GM18499 (cell line): Measurements from ENCODE around the gene SCMH1.

Experiments used
- ATAC-seq: cut with Tn5 transposase; IDR thresholded peaks from one replicate; pipeline ENCODE4 v1.9.1; 2021; ENCODE audit warnings: moderate number of reproducible peaks; ENCODE audit not compliant: insufficient read depth, unreplicated experiment

SCMH1 gene

GRCh38 chr1:41241749-41242341 is at the start of gene SCMH1:
TSS of gene SCMH1 (minus strand) at chr1:41242306. CDS start at chr1:41186133, 56,173 bp downstream.
- ATAC-seq = no peak

- ATAC-seq = no peak
Observed at GRCh38 chr1:41291195-41291594, 49.1 kb upstream of the SCMH1 start.

DNA sequence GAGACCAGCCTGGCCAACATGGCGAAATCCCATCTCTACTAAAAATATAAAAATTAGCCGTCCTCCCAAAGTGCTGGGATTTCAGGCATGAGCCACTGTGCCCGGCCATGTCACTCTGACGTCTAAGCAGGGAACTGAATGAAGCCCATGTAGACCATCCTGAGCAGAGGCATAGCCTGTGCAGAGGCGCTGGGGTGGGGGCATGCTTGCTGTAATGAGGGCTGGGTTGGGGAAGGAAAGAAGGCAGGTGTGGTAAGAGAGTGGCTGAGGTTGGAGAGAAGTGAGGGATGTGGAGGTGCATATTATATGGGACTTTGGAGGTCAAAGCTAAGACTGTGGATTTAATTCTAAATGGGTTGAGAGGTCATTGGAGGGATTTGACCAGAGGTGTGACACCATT is 47.1 kb upstream of the SCMH1 start:
- ATAC-seq = no peak

GRCh38 chr1:41286992-41287391 is 44.9 kb upstream of the SCMH1 start:
- no peak for ATAC-seq

DNA sequence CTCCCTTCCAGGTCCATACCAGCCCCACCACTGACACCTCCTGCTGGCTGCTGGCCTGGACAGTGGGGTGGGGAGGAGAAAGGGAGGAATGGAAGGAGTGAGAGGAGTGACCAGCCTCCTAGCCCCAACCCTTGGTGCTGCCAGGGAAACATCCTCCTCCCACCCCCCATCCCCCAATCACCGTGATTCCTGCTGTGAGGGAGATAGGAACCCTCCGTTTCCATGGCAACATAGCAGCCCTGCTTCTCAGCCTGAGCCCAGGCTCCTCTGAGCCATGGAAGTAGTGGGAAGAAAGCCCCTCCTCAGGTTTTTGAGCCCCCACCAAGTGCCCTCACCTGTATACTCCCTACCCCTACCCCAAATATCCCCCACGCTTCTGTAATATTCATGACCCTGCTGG is 44.4 kb upstream of the SCMH1 start:
- ATAC-seq = no peak

GRCh38 chr1:41285818-41286217 is 43.7 kb upstream of the SCMH1 start:
- no peak for ATAC-seq

GRCh38 chr1:41284121-41284520 is 42.0 kb upstream of the SCMH1 start:
- ATAC-seq = no peak

DNA sequence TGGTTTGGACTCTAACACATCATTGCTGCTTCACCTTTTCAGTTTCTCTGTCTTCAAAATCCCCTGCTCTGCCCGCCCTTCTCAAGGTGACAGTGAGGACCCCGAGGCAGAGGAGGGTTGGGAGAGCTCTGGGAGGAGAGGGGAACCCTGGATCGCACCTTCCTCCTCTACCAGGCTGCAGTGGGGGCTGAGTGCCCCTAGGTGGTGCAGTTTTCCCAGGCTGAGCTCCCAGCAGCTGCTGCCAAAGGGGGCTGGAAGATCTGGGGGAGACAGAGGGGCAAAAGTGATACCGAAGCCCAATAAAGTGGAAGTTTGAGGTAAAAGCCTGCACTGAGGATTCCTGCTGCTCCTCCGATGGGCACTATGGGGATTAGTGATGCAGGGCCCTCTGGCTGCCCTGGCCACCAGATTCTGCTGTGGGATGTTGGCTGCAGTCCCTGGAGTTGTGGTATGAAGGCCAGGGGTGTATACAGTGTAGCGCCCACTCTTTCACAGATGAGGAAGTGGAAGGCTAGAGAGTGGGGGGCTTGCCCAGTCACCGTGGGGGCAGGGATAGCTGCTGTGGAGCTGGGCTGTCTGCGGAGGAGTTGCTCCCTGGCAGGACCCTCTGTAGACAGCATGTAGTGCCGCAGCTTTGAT is 40.7 kb upstream of the SCMH1 start:
- no peak for ATAC-seq

GRCh38 chr1:41281334-41281733 is 39.2 kb upstream of the SCMH1 start:
- ATAC-seq = no peak

- ATAC-seq = no peak
Observed at GRCh38 chr1:41280202-41281032, 38.3 kb upstream of the SCMH1 start.

DNA sequence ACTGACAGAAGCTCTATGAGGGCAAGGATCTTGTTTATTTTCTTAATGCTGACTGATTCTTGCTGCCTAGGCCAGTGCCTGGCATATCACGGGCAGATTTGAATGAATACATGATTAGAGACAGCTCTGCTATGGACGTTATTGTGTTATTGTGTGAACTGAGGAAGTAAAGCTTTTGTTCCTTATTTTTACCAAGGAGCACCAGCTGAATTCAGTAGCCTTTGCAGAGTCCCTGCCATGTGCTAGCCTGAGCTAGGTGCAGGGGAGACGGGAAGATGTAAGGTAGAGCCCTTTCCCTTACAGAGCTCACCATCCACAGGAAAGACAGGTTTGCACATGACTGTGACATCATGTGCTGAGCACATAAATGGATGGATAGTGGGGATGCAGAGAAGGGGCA is 36.0 kb upstream of the SCMH1 start:
- ATAC-seq = no peak

- no peak for ATAC-seq
Observed at GRCh38 chr1:41277371-41277975, 35.4 kb upstream of the SCMH1 start.

GRCh38 chr1:41275831-41276230 is 33.7 kb upstream of the SCMH1 start:
- ATAC-seq = no peak

DNA sequence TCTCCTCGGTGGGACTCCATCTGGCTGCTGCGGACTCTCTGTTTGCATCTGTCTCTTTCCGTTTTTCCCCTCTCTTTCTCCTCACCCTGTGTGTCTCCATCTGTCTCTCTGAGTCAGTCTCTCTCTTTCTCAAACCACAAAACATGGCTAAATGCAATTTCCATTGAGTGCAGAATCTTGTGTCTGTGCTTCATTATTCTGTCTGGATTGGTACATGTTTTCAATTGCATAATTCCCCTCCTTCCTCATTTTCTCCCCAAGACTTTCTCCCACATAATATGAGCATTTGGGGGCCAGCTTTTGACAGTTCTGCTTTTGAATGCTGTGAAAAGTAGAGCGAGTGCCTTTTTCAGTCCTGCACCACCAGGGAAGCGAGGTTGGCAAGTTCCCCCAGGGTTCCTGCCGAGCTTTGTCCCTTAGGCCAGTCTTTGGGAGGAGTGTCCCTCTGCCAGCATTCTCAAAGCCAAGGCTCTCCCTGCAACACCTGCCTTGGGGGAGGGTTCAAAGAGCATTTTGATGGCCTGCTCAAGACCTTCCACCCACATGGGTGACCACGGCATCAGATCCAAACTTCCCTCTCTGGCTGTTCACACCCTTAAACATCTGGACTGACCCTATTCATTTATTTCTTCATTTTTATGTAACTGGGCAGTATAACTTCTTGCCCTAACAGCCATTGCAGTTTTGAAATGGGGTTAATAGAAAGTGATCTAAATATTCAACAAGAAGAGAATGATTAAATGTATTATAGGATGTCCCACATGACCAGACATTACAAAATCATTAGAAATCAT is 32.8 kb upstream of the SCMH1 start:
- no peak for ATAC-seq

DNA sequence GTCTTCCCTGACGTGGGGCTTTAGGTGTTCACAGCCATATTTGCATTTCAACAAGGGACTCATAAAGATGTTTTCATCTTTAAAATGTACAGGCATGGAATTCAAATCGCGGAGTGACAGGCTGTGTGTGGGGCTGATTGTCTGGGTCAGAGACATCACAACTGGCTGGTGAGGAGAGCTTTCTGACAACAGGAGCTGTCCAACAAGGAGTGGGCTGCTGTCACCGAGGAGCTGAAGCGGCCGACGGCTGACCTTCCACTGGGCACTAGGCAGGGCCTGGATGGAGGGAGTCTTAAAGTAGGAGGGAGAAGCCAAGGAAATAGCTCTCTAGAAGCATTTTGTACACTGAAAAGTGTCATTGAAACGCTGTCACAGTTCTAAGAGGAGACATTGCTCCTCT is 30.5 kb upstream of the SCMH1 start:
- no peak for ATAC-seq

DNA sequence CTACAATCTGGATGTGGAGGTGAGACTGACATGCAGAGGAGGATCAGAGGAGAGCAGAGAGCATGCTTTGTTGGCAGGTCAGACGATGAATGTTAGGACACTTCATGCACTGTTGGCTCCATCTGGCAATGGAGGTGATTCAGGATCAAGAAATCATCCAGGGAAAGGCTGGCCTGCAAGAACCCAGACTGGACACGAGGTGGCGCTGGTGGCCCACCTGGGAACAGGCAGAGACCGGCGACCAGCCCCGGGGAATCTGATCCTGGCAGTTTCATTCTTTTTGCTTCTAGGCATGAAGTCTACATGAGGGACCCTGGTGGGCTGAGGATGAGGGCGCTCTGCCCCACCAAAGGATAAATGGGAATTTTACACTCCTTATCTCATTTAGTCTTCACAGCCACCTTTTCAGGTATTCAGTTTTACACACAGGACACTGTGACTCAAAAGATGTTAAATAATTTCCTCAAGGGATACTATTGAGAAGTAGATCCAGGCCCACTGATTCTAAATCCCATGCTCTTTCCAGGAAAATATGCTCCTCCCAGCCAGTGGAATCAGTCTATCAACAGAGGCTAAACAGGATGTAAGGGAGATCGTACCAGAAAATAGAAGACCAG is 26.2 kb upstream of the SCMH1 start:
- no peak for ATAC-seq

- ATAC-seq = no peak
Observed at GRCh38 chr1:41261926-41262618, 20.0 kb upstream of the SCMH1 start.

DNA sequence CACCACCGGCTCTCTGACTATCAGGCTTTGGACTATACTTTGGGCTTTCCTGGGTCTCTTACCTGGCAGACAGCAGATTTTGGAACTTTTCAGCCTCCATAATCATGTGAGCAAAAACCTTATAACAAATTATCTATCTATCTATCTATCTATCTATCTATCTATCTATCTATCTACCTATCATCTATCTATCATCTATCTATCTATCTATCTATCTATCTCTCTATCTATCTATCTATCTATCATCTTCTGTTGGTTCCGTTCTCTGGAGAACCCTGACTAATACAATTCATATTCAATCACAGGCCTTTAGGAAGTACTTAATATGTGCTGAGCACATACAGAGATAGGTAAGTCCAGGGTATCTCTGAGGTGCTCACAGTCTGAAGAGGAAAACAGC is 18.7 kb upstream of the SCMH1 start:
- ATAC-seq = no peak

DNA sequence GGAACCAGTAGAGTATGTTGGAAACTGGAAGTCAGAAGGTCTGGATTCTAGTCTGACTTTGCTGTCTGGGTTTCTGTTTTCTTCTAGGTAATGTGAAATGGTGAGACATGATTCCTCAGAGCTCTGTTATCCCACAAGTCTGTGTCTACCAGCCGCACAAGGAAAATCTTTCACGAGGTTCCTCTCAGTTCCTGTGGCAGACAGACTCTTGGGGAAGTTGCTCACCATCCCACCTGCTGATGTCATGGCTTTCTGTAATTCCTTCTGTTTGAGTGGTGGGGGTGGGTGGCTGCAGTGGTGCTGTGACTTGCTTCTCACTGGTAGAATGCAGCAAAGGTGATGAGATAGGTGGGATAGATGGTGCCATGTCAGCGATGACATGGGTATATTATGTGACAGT is 17.1 kb upstream of the SCMH1 start:
- no peak for ATAC-seq
